HEK293T (cell line): ENCODE results near the gene ADGRF5.

Experiments
- CTCF ChIA-PET: fragments of 350-600 bp; formaldehyde crosslinking; extraction: SDS; loops from one replicate; lab custom pipeline; 2021; ENCODE audit warnings: antibody characterized with exemption, inconsistent platforms; lab: Yijun Ruan, JAX
- POLR2A ChIA-PET: fragments of 350-600 bp; formaldehyde crosslinking; extraction: SDS; loops from one replicate; lab custom pipeline; 2020; ENCODE audit warnings: antibody characterized with exemption, inconsistent platforms; lab: Yijun Ruan, JAX
- DNase-seq: peaks from one replicate; pipeline ENCODE4 v3.0.0; 2012; ENCODE audit warnings: mixed read lengths; ENCODE audit errors: extremely low spot score
- ARNT ChIP-seq: fragments of 450-650 bp; IDR thresholded peaks from 2 replicates; pipeline ENCODE4 v1.6.1; 2017; ENCODE audit warnings: mild to moderate bottlenecking
- BHLHE40 ChIP-seq: fragments of 450-650 bp; IDR thresholded peaks from 2 replicates; pipeline ENCODE4 v1.6.1; 2016; ENCODE audit warnings: mild to moderate bottlenecking, moderate library complexity, borderline replicate concordance
- CTBP1 ChIP-seq: fragments of 450-650 bp; IDR thresholded peaks from 2 replicates; pipeline ENCODE4 v1.6.1; 2016; ENCODE audit warnings: borderline replicate concordance
- ELF4 ChIP-seq: fragments of 450-650 bp; IDR thresholded peaks from 2 replicates; pipeline ENCODE4 v1.6.1; 2017; ENCODE audit warnings: antibody characterized with exemption
- FOXA1 ChIP-seq: fragments of 450-650 bp; IDR thresholded peaks from 2 replicates; pipeline ENCODE4 v1.6.1; 2016; ENCODE audit warnings: mild to moderate bottlenecking
- FOXK2 ChIP-seq: fragments of 450-650 bp; IDR thresholded peaks from 2 replicates; pipeline ENCODE4 v1.6.1; 2016; ENCODE audit warnings: mild to moderate bottlenecking
- FOXM1 ChIP-seq: fragments of 450-650 bp; IDR thresholded peaks from 2 replicates; pipeline ENCODE4 v1.6.1; 2017; ENCODE audit warnings: mild to moderate bottlenecking, borderline replicate concordance
- HDGF ChIP-seq: fragments of 450-650 bp; IDR thresholded peaks from 2 replicates; pipeline ENCODE4 v1.6.1; 2017; ENCODE audit warnings: antibody characterized with exemption, borderline replicate concordance
- L3MBTL2 ChIP-seq: fragments of 450-650 bp; conservative IDR thresholded peaks from 2 replicates; pipeline ENCODE4 v1.6.1; 2016; ENCODE audit warnings: mild to moderate bottlenecking
- LEF1 ChIP-seq: fragments of 450-650 bp; IDR thresholded peaks from 2 replicates; pipeline ENCODE4 v1.6.1; 2017; ENCODE audit warnings: mild to moderate bottlenecking, borderline replicate concordance
- NFRKB ChIP-seq: fragments of 450-650 bp; IDR thresholded peaks from 2 replicates; pipeline ENCODE4 v1.6.1; 2016; ENCODE audit warnings: mild to moderate bottlenecking, moderate library complexity
- PKNOX1 ChIP-seq: fragments of 450-650 bp; IDR thresholded peaks from 2 replicates; pipeline ENCODE4 v1.6.1; 2016
- SP1 ChIP-seq: fragments of 450-650 bp; IDR thresholded peaks from 2 replicates; pipeline ENCODE4 v1.6.1; 2017
- SUZ12 ChIP-seq: fragments of 450-650 bp; IDR thresholded peaks from 2 replicates; pipeline ENCODE4 v1.6.1; 2016; ENCODE audit warnings: mild to moderate bottlenecking
- TARDBP ChIP-seq: fragments of 450-650 bp; IDR thresholded peaks from 2 replicates; pipeline ENCODE4 v1.6.1; 2016
- ZNF384 ChIP-seq: fragments of 450-650 bp; IDR thresholded peaks from 2 replicates; pipeline ENCODE4 v1.6.1; 2016

The ADGRF5 gene

DNA sequence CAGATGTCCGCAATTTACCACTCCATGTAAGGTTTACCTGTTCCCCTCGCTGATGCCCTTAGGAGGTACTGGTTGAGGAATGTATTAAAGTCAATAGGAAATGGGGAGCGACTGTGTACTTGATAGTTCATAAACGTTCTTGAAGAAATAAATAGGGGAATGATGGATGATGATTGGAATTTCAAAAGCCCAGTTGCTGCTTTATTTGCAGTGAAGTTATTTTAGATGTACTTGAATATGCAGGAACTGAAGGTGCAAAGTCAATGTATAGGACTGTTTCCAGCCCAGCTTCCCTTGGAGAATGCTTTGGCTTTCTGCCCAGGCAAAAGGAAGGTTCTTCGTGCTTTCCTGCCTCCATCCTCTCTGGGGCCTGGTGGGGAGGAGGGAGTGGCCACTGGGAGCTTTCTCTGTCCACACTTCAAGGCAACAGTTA lies 19.8 kb downstream of the ADGRF5 start:
- POLR2A ChIA-PET, result no interaction called here
- no peak for DNase-seq
- CTCF ChIA-PET, result interaction anchor here (0.5 kb wide), 1 partner anchor 181 kb away, joined by 3 read pairs; no protein-coding TSS in a partner anchor
- TF ChIP-seq TARDBP, result no peak
- TF ChIP-seq ELF4, result no peak
- TF ChIP-seq LEF1, result no peak
- TF ChIP-seq BHLHE40, result no peak

- ChIA-PET CTCF (no interaction called here), POLR2A (interaction anchor here (0.9 kb wide), 1 partner anchor 18 kb away, joined by 3 read pairs; no protein-coding TSS in a partner anchor)
- no peak for DNase-seq
- TF ChIP-seq SP1 (no peak), SUZ12 (no peak)
These were observed 21.5 kb downstream of the ADGRF5 start for GRCh38 chr6:46900266-46900665.

DNA sequence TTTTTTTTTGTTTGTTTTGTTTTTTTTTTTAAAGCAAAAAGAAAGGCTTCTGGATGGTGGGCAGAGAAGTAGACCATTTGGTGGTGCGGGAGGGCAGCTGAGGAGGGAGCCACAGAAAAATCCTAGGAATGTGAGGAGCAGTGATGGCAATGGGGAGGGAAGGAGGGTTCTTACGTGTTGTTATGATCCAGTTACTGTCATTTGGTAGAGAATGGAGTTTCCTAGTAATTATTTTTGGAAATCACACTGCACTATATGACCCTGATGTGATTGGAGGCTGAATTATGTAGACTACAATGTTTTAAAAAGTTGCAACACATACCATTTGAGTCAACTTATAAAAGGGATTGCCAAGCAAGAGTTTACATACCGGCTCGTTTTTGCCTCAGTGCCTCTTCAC lies 22.1 kb downstream of the ADGRF5 start:
- DNase-seq, result no peak
- ChIA-PET POLR2A (no interaction called here), CTCF (no interaction called here)
- no peak for TF ChIP-seq LEF1
- no peak for TF ChIP-seq SP1
- no peak for TF ChIP-seq TARDBP
- no peak for TF ChIP-seq L3MBTL2
- TF ChIP-seq HDGF, result no peak
- no peak for TF ChIP-seq CTBP1
- TF ChIP-seq BHLHE40, result no peak
- TF ChIP-seq PKNOX1, result no peak
- no peak for TF ChIP-seq ELF4
- TF ChIP-seq SUZ12, result no peak
- TF ChIP-seq ZNF384, result no peak
- no peak for TF ChIP-seq ARNT
- no peak for TF ChIP-seq NFRKB
- TF ChIP-seq FOXM1, result no peak
- no peak for TF ChIP-seq FOXA1
- TF ChIP-seq FOXK2, result no peak

- no peak for TF ChIP-seq FOXM1
- TF ChIP-seq ARNT, result no peak
- TF ChIP-seq FOXK2, result no peak
- no peak for TF ChIP-seq L3MBTL2
- TF ChIP-seq ELF4, result no peak
- TF ChIP-seq SUZ12, result no peak
- TF ChIP-seq SP1, result no peak
- no peak for TF ChIP-seq BHLHE40
- TF ChIP-seq FOXA1, result no peak
- no peak for TF ChIP-seq PKNOX1
- TF ChIP-seq HDGF, result no peak
- ChIA-PET POLR2A (no interaction called here), CTCF (no interaction called here)
- no peak for DNase-seq
These were observed 23.7 kb downstream of the ADGRF5 start for GRCh38 chr6:46898006-46898405.

DNA sequence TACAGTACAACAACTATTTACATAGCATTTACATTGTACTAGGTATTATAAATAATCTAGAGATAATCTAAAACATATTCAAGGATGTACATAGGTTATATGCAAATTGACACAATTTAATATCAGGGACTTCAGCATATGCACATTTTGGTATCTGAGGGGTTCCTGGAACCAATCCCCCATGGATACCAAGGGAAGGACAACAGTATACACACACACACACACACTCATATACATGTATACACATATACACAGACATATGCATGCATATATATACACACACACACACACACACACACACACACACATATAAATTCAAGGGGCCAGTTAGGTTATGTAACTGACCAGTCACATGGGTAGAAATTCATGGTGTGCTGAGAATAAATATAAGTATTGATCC lies 24.9 kb downstream of the ADGRF5 start:
- TF ChIP-seq FOXK2 (no peak), PKNOX1 (no peak), LEF1 (no peak), ARNT (no peak), SUZ12 (no peak), ELF4 (no peak), L3MBTL2 (no peak), FOXA1 (no peak), FOXM1 (no peak), CTBP1 (no peak), TARDBP (no peak)
- ChIA-PET CTCF (no interaction called here), POLR2A (no interaction called here)
- DNase-seq, result no peak

- ChIA-PET POLR2A (no interaction called here), CTCF (no interaction called here)
- no peak for TF ChIP-seq PKNOX1
- TF ChIP-seq NFRKB, result no peak
- TF ChIP-seq ARNT, result no peak
- no peak for DNase-seq
These were observed 25.8 kb downstream of the ADGRF5 start for GRCh38 chr6:46895930-46896329.

DNA sequence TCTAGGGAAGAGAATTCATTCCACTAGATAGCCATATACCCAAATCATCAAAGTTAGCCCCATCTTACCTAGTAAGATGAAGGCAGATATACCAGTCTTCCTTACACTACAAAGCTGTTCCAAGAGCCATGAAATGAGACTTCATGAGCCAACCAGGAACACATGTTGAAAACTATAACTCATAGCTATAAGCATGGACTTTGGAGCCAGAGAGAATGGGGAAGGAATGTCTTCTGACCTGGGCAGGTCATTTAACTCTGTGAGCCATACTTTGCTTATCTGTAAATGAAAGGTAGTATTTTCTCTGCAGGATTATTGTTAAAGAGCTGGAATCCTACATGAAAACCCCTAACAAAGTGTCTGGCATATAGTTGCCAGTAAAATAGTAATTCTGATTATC lies 27.3 kb downstream of the ADGRF5 start:
- DNase-seq, result no peak
- ChIA-PET CTCF (no interaction called here), POLR2A (no interaction called here)
- no peak for TF ChIP-seq TARDBP
- no peak for TF ChIP-seq FOXK2
- no peak for TF ChIP-seq PKNOX1
- no peak for TF ChIP-seq SUZ12
- no peak for TF ChIP-seq HDGF
- no peak for TF ChIP-seq FOXA1
- no peak for TF ChIP-seq L3MBTL2
- no peak for TF ChIP-seq ARNT
- no peak for TF ChIP-seq CTBP1
